ENCODE data around the gene RIC1.
"Not testable (repeated sequence)": the region's sequence is repeated elsewhere in the genome, so short reads cannot be mapped to it uniquely, and the experiment has no call there.

The RIC1 gene

DNA sequence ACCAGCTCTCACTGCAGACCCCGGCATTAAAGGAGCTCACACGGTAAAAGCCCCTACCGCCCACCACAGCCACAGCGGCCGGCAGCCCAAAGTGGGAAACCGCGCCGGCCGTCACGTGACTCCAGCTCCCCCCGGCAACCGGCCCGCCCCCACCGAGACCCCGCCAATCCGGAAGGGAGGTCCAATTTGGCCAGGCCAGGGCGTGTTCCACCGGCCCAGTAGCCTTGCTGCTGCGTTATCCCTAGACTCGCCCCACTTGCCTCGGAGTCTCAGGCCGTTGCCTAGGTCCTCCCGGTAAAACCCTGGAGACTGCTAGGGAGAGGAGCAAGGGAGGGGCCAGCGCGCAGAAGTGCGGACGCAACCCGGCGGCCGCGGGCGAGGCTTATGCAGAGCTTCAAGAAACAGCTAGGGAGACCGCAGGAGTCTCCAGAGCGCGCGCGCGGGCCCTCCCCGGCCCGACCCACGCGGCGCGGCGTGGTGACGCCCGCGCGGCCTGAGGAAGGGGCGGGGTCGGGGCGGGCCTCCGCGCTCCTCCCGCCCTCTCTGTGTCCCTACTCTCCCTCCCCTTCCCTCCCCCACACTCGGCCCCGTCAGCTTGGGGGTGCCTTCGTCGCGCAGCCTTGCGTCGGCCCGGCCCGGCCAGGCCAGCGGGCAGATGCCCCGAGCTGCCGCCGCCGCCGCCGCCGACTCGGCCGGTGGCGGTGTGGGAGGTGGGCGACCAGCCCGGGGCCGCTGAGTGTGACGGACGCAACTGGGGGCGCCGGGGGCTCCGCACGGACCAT lies at the start of gene RIC1:
RIC1 (plus strand) TSS at position 578 of the 782 bp plus-strand sequence; CDS start at position 781, 203 bp downstream.
- DNase-seq: peak; percentile 92

GRCh38 chr9:5579881-5580280 lies 49.0 kb upstream of the RIC1 start:
- no peak for DNase-seq

GRCh38 chr9:5580650-5581049 lies 48.3 kb upstream of the RIC1 start:
- no peak for DNase-seq

- not testable (repeated sequence) for DNase-seq
Measured at GRCh38 chr9:5581706-5582105, 47.2 kb upstream of the RIC1 start.

DNA sequence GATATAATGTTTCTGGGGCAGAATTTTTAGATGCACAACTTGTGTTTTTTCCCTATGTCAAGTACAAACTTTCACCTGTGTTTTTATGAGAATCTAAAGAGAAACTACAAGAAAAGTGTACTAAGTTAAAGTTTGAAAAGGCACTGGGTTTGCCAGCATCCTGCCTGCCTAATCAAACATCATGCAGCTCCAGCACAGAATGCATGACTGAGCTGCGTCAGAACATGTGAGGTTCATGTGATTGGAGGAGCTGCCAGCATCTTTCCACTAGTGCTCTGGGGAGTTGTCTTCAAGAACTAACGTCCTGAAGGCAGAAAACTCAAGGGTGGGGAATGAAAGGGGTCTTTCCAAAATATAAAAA lies 46.1 kb upstream of the RIC1 start:
- peak; percentile 34 for DNase-seq

GRCh38 chr9:5586391-5586802 lies 42.5 kb upstream of the RIC1 start:
- no peak for DNase-seq

DNA sequence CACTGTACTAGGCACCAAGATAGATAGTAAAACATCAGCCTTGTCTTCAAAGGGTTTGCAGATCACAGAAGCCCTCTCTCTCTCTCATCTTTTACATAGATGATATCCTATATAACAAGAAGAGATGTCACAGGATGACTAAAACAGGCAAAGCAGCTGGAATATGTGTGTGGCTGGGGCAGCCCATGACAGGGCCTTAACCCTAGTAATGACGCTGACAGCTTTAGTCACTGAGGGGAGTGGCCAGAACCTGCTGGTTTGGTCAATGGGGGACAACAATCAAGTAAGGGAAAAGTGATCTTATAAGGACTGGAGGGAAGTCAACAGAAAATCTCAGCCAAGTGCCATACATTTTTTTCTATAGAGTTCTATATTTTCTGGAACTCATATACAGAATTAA lies 41.9 kb upstream of the RIC1 start:
- no peak for DNase-seq

DNA sequence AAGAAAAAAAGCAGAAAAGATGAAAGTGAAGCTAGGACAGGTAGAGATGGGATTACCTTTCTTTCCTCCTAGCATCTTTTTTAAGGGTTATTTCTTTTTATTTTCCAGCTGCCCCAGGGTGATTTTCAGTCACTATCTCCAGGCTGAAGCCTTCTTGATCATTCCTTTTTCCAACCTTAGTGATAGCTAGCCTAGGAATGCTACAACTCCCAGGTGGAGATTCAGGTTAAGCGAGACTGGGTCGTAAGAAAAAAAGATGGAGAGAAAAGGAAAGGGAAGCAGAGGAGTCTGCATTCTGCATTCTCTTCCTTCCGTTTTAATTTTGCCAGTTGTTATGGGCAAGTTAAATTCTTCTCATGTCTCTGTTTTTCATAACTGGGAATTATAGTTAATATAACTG lies 36.7 kb upstream of the RIC1 start:
- no peak for DNase-seq

GRCh38 chr9:5592904-5593303 lies 36.0 kb upstream of the RIC1 start:
- no peak for DNase-seq

GRCh38 chr9:5593904-5594303 lies 35.0 kb upstream of the RIC1 start:
- DNase-seq: no peak

- no peak for DNase-seq
Measured at GRCh38 chr9:5596173-5596572, 32.7 kb upstream of the RIC1 start.

GRCh38 chr9:5608298-5609225 lies 20.3 kb upstream of the RIC1 start:
- DNase-seq: no peak

- no peak for DNase-seq
Measured at GRCh38 chr9:5609226-5609596, 19.7 kb upstream of the RIC1 start.

DNA sequence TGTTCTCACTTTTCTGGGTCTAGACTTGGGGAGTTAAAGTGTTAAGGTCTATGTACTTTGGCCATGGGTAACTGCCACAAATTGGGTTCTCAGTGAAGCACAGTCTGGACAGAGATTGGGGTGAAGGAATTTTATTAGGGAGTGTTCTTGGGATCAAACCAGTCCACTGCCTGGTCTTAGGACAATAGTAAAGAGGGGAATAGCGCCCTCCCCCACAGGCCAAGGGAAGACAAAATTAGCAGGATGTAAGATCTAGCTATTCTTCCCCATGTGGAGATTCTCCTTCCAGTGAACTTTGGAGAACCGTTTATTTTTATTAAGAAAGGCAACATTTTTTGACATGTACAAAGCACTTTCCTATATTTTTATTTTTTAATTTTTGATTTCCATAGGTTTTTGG lies 18.4 kb upstream of the RIC1 start:
- no peak for DNase-seq

GRCh38 chr9:5611321-5612184 lies 17.4 kb upstream of the RIC1 start:
- DNase-seq: no peak

- DNase-seq: no peak
Measured at GRCh38 chr9:5612185-5612530, 16.7 kb upstream of the RIC1 start.

- DNase-seq: no peak
Measured at GRCh38 chr9:5614192-5614591, 14.7 kb upstream of the RIC1 start.

GRCh38 chr9:5614985-5615384 lies 13.9 kb upstream of the RIC1 start:
- no peak for DNase-seq

GRCh38 chr9:5617749-5618148 lies 11.2 kb upstream of the RIC1 start:
- no peak for DNase-seq

DNA sequence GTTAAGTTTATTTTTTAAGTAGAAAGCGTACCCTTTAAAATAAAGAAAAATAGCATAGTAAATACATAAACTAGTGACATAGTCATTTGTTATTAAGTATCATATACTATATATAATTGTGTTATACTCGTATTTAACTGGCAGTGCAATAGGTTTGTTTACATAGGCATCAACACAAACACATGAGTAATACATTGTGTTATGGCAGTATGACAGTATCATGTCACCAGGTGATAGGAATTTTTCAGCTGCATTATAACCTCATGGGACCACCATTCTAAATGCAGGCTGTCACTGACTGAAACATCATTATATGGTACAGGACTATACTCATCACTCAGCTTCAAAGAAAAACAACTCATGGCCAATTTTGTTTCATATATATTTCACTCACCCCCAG lies 8.4 kb upstream of the RIC1 start:
- no peak for DNase-seq

- no peak for DNase-seq
Measured at GRCh38 chr9:5621327-5621726, 7.6 kb upstream of the RIC1 start.

GRCh38 chr9:5622016-5622415 lies 6.9 kb upstream of the RIC1 start:
- no peak for DNase-seq

DNA sequence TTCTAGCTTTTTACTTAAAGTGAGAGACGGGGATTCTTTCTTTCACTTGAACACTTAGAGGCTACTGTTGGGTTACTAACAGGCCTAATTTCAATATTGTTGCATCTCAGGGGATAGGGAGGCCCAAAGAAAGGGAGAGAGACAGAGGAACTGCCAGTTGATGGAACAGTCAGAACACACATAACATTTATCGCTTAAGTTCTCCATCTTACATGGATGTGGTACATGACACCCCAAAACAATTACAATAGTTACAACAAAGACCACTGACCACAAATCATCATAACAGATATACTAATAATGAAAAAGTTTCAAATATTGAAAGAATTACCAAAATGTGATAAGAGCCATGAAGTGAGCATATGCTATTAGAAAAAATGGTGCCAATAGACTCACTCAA lies 4.3 kb upstream of the RIC1 start:
- no peak for DNase-seq
